ENCODE measurements around the gene ADAMTS17.

DNA sequence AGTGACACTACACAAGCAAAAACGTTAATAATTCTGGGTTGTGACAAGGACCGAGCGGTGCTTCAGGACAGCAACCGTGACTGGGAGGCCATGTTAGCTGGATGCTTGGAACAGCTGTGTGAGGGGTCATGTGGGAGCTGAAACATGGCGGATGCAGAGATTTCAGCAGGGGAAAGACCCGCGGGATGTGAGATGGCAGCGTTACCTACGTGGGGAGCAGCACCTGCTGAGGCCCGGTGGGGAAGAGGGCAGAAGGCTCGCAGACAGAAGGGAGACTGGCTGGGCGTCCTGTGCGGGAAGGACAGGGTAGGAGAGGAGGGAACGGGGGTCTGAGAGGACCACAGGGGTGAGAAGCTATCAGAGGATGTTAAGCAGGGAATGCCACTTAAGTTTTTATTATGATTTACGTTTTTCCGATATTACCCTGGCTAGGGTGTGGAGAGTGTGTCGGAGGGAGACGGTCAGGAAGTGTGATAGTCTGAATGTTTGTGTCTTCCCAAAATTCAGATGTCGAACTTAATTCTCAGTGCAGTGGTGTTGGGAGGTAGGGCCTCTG is 379.7 kb downstream of the ADAMTS17 start:
- TF ChIP-seq ESRRA (CRISPR knock-in tag; IDR thresholded peaks at IDR 0.05; ENCODE audit: borderline replicate concordance) (no peak), ZNF671 (CRISPR knock-in tag; IDR thresholded peaks at IDR 0.05) (no peak), TCF7 (CRISPR knock-in tag; IDR thresholded peaks at IDR 0.05; ENCODE audit: low read depth) (no peak)
- TF ChIP-seq, protein P1, sequence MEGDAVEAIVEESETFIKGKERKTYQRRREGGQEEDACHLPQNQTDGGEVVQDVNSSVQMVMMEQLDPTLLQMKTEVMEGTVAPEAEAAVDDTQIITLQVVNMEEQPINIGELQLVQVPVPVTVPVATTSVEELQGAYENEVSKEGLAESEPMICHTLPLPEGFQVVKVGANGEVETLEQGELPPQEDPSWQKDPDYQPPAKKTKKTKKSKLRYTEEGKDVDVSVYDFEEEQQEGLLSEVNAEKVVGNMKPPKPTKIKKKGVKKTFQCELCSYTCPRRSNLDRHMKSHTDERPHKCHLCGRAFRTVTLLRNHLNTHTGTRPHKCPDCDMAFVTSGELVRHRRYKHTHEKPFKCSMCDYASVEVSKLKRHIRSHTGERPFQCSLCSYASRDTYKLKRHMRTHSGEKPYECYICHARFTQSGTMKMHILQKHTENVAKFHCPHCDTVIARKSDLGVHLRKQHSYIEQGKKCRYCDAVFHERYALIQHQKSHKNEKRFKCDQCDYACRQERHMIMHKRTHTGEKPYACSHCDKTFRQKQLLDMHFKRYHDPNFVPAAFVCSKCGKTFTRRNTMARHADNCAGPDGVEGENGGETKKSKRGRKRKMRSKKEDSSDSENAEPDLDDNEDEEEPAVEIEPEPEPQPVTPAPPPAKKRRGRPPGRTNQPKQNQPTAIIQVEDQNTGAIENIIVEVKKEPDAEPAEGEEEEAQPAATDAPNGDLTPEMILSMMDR (IDR thresholded peaks at IDR 0.05) = no peak
- TF ChIP-seq, protein P2, sequence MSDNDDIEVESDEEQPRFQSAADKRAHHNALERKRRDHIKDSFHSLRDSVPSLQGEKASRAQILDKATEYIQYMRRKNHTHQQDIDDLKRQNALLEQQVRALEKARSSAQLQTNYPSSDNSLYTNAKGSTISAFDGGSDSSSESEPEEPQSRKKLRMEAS (CRISPR knock-in tag; IDR thresholded peaks at IDR 0.05) = no peak
- TF ChIP-seq, protein P3, sequence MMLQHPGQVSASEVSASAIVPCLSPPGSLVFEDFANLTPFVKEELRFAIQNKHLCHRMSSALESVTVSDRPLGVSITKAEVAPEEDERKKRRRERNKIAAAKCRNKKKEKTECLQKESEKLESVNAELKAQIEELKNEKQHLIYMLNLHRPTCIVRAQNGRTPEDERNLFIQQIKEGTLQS (CRISPR knock-in tag; conservative IDR thresholded peaks at IDR 0.05) = no peak
